PC-9 (cell line): ENCODE data around the gene ATXN7L2.

ENCODE experiments used
- CTCF ChIP-seq: fragments of 200-600 bp; sonication (generic); conservative IDR thresholded peaks from 2 replicates; pipeline ENCODE4 v1.6.1; 2017; ENCODE audit warnings: mixed run types, antibody characterized with exemption, mild to moderate bottlenecking, moderate library complexity
- EZH2 ChIP-seq: fragments of 200-600 bp; sonication (generic); IDR thresholded peaks from 2 replicates; pipeline ENCODE4 v1.8.0; 2017; ENCODE audit warnings: antibody characterized with exemption, low read depth

GRCh38 chr1:109467301-109467777, 16.4 kb upstream of the ATXN7L2 start:
- TF ChIP-seq CTCF = no peak
- TF ChIP-seq EZH2 = no peak
